ENCODE data around the gene C17orf107.
A peak's percentile ranks its signal among the peaks of the same experiment; 100 is the strongest.

Gene C17orf107

GRCh38 chr17:4937553-4937952 lies 38.2 kb downstream of the C17orf107 start:
- DNase-seq, result no peak

GRCh38 chr17:4938069-4938491 lies 38.7 kb downstream of the C17orf107 start:
- no peak for DNase-seq

DNA sequence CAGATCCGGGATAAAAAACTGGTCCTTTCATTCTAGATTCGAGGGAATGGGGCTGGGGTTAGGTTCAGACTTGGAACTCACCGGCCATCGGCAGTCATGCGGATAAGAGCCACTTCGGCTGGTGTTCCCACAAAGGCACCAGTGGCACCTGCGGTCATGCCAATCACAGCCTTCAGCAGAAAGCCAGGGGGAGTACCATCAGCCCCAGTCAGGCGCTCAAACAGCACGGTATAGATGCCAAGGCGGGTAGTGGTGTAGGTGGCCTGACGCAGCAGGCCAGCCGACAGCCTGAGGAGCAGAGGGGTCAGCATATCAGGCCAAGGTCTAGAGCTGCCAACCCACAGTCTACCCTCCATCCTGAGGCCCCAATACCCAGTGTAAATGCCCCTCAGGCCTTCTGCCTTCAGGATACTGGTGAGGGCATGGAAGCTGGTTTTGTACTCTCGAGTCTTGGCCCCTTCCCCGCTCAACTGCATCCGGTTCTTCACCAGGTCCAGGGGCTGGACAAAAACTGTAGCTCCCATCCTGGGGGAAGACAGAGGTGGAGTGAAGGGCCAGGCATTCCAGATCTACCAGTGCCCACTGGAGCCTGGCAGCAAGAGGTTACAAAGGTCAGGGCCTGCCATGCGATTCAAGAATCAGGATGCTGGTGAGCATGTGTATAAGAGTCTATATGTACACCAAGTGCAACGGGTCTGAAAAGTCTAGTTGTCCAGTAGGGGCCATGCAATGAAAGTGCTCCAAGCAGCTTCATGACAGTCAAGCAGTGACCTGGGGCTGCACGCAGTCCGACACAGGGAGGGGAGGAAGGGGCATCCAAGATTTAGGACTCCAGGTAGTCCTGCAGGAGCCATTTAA lies 39.6 kb downstream of the C17orf107 start:
- DNase-seq, result no peak

GRCh38 chr17:4939546-4939795 lies 40.1 kb downstream of the C17orf107 start:
- DNase-seq, result peak in 1 of 5 donors; percentile 12

GRCh38 chr17:4939796-4940554 lies 40.6 kb downstream of the C17orf107 start, which contains the start of the genes RNF167 and SLC25A11:
RNF167 (plus strand) TSS chr17:4940268; CDS start chr17:4940910, 642 bp downstream.
SLC25A11 (minus strand) TSS chr17:4940046; CDS start chr17:4939910, 136 bp downstream.
- DNase-seq, result peak; percentile 91 to 100 (median 95)

DNA sequence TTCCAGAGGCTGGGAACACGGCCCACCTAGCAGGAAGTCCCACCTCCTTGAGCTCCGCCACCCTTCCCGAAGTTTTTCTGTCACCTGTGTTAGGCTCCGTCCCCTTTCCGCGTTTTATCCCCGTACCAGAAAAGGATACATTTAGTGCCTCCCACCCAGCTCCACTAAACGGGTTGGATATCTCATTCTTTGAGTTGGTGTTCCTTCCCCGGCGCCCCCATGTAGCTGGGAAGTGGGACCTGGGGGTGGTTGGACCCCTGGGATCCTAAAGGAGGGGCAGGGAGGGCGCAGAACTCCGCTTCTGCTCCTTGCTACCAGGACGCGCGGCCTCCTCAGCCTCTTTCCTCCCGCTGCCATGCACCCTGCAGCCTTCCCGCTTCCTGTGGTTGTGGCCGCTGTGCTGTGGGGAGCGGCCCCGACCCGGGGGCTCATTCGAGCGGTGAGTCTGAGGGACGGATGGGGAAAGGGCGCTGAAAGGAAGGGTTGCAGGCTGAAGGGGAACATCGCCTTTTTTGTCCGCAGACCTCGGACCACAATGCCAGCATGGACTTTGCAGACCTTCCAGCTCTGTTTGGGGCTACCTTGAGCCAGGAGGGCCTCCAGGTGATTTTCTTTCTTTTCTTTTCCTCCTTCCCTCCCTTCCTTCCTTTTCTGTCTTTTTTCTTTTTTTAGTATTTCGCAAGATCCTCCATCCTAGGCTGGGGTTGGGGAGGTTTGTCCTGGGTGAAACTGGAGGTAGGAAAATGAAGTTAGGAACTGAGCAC lies 41.4 kb downstream of the C17orf107 start:
- DNase-seq, result peak in 3 of 5 donors; percentile 31 to 56 (median 42)

GRCh38 chr17:4941319-4941610 lies 41.9 kb downstream of the C17orf107 start:
- DNase-seq, result no peak

DNA sequence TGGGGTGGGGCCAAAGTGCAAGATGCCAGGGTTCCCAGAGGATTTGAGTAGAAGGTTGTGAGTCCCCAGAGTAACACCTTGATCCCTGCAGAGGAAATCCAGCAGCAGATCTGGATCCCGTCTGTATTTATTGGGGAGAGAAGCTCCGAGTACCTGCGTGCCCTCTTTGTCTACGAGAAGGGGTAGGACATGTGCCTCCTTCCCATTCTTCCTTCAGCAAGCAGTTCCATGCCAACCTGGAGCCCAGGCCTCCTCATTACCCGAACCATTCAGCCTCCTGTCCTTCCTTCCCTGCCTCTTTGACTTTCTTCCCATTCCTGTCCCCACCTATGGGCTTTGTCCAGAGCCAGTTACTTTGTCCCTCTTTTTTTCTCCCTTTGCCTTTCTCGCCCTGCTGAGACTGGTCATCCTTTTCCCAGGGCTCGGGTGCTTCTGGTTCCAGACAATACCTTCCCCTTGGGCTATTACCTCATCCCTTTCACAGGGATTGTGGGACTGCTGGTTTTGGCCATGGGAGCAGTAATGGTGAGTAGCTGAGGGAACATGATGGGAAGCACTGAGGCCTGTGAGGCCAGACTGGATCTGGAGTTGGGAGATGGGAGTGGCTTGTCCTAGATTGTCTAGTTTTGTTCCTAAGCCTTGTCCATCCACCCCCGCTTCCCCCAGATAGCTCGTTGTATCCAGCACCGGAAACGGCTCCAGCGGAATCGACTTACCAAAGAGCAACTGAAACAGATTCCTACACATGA lies 43.6 kb downstream of the C17orf107 start:
- no peak for DNase-seq

- peak in 3 of 5 donors; percentile 42 to 85 (median 45) for DNase-seq
Observed at GRCh38 chr17:4944163-4944553, 44.8 kb downstream of the C17orf107 start.

GRCh38 chr17:4944554-4945175 lies 45.3 kb downstream of the C17orf107 start:
- no peak for DNase-seq

- DNase-seq, result peak; percentile 35 to 85 (median 58)
Observed at GRCh38 chr17:4945176-4945943, 46.0 kb downstream of the C17orf107 start.

DNA sequence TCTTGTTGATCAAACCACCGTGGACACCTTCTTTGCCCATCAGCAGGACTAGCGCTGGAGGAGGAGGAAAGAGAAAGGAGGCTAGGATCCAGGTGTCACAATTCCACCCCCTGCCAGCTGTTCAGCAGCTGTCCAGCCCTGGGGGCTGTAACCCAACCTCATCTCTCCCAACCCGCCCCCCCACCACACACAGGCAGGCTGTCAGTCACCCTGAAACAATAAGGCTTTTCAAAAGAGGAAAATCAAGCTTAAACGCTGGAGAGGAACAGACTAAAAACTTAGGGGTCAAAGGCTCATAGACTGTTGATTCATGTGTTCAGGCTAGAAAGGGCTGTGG lies 46.6 kb downstream of the C17orf107 start:
- no peak for DNase-seq

GRCh38 chr17:4946312-4946976 lies 47.1 kb downstream of the C17orf107 start:
- DNase-seq, result no peak

DNA sequence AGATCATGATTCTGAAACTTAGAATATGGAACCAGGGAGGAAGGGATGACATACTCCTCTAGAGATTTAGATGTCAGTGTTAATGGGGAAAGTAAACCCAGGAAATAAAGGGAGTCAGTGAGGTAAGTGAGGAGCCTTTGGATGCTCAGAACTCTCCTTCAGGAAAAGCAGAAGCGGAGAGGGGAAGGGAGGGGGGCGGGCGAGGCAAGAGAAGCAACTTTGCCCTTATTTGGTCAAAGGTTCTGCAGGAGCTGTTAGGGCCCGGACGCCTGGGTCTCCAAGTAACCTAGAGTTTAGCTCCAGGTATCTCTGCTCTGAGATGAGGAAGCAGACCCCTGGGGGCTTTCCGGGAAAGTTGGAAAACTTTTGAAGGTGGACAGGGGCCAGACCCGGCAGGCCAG lies 47.7 kb downstream of the C17orf107 start:
- DNase-seq, result no peak

- peak; percentile 40 to 87 (median 56) for DNase-seq
Observed at GRCh38 chr17:4947411-4948165, 48.3 kb downstream of the C17orf107 start.

GRCh38 chr17:4948166-4948930 lies 49.0 kb downstream of the C17orf107 start, which contains the start of gene PFN1:
PFN1 (minus strand) TSS chr17:4948530; CDS start chr17:4948394, 136 bp downstream.
- DNase-seq, result peak; percentile 80 to 95 (median 87)

DNA sequence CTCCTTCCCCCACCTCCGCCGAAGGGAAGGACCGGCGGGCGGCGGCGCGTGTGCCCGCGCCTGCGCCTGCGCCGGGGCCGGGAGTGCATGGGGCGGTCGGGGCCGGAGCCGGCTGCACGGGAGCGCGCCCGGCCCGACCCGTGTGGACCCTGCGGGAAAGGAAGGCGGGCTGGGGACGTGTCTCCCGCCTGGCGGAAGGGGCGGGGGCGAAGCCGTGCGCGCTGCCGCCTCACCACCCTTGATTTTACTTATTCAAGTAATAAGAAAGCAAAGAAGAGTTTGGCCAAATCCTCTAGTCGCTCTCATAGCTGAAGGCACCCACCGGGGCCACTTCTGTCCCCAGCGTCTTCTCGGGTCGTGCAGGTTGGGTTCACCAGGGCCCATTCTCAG lies 49.6 kb downstream of the C17orf107 start:
- peak; percentile 58 to 88 (median 61) for DNase-seq

GRCh38 chr17:4949321-4950074 lies 50.2 kb downstream of the C17orf107 start:
- DNase-seq, result peak; percentile 56 to 93 (median 69)
